Prostate gland (tissue), 2 donors: ENCODE data around the gene KIAA1671.

Source experiments
- CTCF ChIP-seq, 4 experiments: fragments of 200-600 bp in 2 of 4; fragments of 450-650 bp in 2 of 4; sonication (generic) in 2 of 4; IDR thresholded peaks; 1 replicate in 3 of 4; 2 replicates in 1 of 4; pipeline ENCODE4 v1.5.1; 2016 to 2019; ENCODE audit warnings: antibody characterized with exemption in 4 of 4, mild to moderate bottlenecking in 2 of 4, moderate library complexity in 2 of 4
- POLR2A ChIP-seq: fragments of 450-650 bp; IDR thresholded peaks from one replicate; pipeline ENCODE4 v1.6.1; 2016; ENCODE audit warnings: antibody characterized with exemption, mild to moderate bottlenecking

DNA sequence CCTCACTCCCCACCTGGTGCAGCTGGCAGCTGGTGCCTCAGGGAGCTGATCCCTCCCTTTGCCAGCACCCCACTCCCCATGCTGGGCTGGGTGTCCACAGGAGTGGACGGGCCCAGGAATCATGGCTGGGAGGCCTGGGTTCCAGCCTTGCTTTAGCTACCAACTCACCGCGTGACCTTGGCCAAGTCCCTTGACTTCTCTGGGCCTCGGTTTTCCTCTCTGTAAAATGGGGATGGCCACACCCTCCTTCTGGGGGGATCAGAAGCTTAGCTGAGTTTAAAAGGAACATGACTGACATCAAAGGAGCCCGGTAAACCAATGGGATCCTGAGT lies 116.9 kb downstream of the KIAA1671 start:
- TF ChIP-seq CTCF (IDR thresholded peaks at IDR 0.05), result no peak
- TF ChIP-seq POLR2A, result no peak
